ENCODE data around the gene SULT2A1. TPM values are rescaled to one million over a fixed set of nuclear protein-coding genes. Genes with fewer than 3 reads are reported as not detected.

The SULT2A1 gene
- total RNA-seq, 2 experiments from 2014 or later = not detected

DNA sequence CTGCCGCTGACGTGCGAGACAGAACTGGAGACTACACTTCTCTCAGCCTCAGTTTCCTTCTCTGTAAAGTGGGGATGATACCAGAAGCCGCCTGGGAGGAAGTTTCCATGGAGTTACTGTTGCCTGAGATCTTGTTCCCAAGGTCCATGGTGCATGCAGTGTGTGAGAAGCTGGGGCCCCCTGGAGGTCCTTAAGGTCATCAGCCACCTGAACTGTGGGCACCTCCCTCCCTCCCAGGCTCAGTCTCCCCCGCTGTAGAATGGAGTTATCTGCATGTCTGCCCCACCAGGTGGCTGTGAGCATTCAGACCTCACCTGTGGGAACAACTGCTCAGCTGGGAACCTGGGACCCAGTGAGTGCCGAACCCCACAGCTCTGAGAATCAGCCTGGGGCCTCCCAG, 61.7 kb downstream of the SULT2A1 start:
- H3K4me3 Mint-ChIP-seq = no peak overlapping the region
- peaks cover 13% of the 10 kb centered on the region for H3K27me3 Mint-ChIP-seq
- H3K27ac Mint-ChIP-seq = no peak overlapping the region
- DNase-seq (no peak), ATAC-seq (no peak)
- intact Hi-C loops (cut with micrococcal nuclease) = no loop called here
- ChIA-PET POLR2A (no interaction called here), CTCF (no interaction called here)
- no peaks in the 10 kb centered on the region for H3K9me3 Mint-ChIP-seq
- H3K36me3 Mint-ChIP-seq (ENCODE audit: low read depth) = no peaks in the 10 kb centered on the region
- no peaks in the 10 kb centered on the region for H3K4me1 Mint-ChIP-seq (ENCODE audit: low read depth)
- TF ChIP-seq CTCF (IDR thresholded peaks at IDR 0.05) = no peak

DNA sequence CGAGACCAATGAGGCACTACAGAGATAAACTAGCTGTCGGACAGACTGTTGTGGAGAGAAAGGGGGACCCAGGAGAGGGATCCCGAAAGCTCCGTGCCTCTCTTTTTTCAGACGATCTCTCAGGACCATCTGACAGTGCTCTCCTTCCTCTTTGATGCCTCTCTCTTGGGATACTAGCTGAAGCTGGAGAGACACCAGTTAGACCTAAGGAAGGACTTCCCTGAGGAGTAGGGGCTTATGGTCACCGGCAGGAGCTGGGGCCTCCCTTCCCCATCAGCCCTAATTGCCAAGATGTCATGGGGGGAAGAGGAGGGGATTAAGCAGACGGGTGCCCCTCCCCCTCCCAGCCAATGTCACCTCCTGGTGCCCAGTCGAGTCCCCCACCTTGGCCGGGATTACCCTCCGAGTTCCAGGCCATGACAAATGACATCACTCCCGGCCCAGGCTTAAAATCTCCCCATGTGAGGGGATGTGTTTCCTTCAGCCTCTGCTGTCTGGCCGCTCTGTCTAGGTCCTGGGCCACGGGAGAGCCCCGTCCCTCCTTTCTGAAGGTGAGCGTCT, 64.6 kb downstream of the SULT2A1 start, which contains the start of gene CRX:
TSS of gene CRX (plus strand) at position 478 of the 561 bp plus-strand sequence. CDS start 12,507 bp downstream, outside the sequence.
- H3K36me3 Mint-ChIP-seq (ENCODE audit: low read depth) = no peaks in the 10 kb centered on the region
- peaks cover 24% of the 10 kb centered on the region for H3K27me3 Mint-ChIP-seq
- no peaks in the 10 kb centered on the region for H3K9me3 Mint-ChIP-seq
- ATAC-seq (no peak), DNase-seq (no peak)
- TF ChIP-seq CTCF (IDR thresholded peaks at IDR 0.05) = no peak
- no peak within 1 kb of the TSS for H3K27ac Mint-ChIP-seq
- intact Hi-C loops (cut with micrococcal nuclease) = no loop called here
- no peaks in the 10 kb centered on the region for H3K4me1 Mint-ChIP-seq (ENCODE audit: low read depth)
- POLR2A ChIA-PET = no interaction called here
- CTCF ChIA-PET = interaction anchor here (1.4 kb wide), 1 partner anchor 42 kb away, joined by 3 read pairs; no protein-coding TSS in a partner anchor
- no peak within 1 kb of the TSS for H3K4me3 Mint-ChIP-seq

Other genes with a start within 250 kb of the SULT2A1 start
- 1 to 10 TPM; 1.1 to 1.4 TPM for gene EHD2, start 172.9 kb downstream of the SULT2A1 start, total RNA-seq
- 100 to 1,000 TPM; 300 to 301 TPM for gene NOP53, start 140.8 kb downstream of the SULT2A1 start, total RNA-seq
- gene SELENOW, start 107.6 kb downstream of the SULT2A1 start, total RNA-seq = 100 to 1,000 TPM; 105 to 106 TPM
- gene TPRX1, start 81.8 kb downstream of the SULT2A1 start, total RNA-seq = not detected
- not detected for gene CRX, start 64.4 kb downstream of the SULT2A1 start, total RNA-seq
- not detected for gene TPRX2, start 27.1 kb downstream of the SULT2A1 start, total RNA-seq
- not detected for gene BSPH1, start 105.9 kb upstream of the SULT2A1 start, total RNA-seq
- not detected for gene ELSPBP1, start 108.3 kb upstream of the SULT2A1 start, total RNA-seq
- not detected for gene CABP5, start 157.8 kb upstream of the SULT2A1 start, total RNA-seq
- 1 to 10 TPM; 4.2 to 6.8 TPM for gene PLA2G4C, start 224.5 kb upstream of the SULT2A1 start, total RNA-seq

Data from activated CD8-positive, alpha-beta T cell treated with anti-CD3 and anti-CD28 coated beads for 36 hours (primary cell).